A673 (cell line): Measurements from ENCODE around the gene COMMD4.

ENCODE experiments used
- EZH2 ChIP-seq: fragments of 200-600 bp; sonication (generic); IDR thresholded peaks from 2 replicates; pipeline ENCODE4 v1.6.1; 2017; ENCODE audit warnings: borderline replicate concordance, low read depth, mild to moderate bottlenecking, mixed read lengths, antibody characterized with exemption, low read length; ENCODE audit not compliant: poor library complexity, severe bottlenecking
- TF ChIP-seq, protein P1 (sequence below): fragments of 300-800, 200-600 bp; sonication (generic); conservative IDR thresholded peaks from 2 replicates; pipeline ENCODE4 v1.5.1; 2017; ENCODE audit warnings: low read depth, mild to moderate bottlenecking, antibody characterized with exemption, low read length, moderate library complexity, mixed read lengths

DNA sequence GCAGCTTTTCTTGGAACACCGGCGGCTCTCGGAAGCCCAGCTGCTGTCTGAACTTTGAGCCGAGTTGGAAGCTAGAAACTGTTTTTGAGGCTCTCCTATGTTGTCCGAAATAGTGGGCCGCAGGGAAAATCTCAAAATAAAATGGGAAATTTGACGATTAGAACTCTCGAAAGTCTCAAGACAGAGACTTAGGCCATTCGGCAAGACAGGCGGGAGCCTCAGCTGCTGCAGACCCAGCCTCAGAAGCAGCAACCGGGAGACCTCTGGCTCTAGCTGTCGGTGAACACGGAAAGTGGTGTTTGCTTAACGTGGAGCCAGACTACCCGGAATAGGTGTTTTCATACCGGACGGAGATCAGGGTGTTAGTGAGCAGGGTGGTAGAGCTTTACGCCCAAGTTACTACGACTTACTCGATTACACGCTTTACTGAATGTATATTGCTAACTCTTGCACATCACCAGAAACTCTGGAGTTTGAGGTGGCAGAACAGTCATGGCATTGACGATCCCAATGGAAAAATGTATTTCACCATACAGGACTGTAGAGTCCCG is 32.9 kb downstream of the COMMD4 start:
- TF ChIP-seq, protein P1, sequence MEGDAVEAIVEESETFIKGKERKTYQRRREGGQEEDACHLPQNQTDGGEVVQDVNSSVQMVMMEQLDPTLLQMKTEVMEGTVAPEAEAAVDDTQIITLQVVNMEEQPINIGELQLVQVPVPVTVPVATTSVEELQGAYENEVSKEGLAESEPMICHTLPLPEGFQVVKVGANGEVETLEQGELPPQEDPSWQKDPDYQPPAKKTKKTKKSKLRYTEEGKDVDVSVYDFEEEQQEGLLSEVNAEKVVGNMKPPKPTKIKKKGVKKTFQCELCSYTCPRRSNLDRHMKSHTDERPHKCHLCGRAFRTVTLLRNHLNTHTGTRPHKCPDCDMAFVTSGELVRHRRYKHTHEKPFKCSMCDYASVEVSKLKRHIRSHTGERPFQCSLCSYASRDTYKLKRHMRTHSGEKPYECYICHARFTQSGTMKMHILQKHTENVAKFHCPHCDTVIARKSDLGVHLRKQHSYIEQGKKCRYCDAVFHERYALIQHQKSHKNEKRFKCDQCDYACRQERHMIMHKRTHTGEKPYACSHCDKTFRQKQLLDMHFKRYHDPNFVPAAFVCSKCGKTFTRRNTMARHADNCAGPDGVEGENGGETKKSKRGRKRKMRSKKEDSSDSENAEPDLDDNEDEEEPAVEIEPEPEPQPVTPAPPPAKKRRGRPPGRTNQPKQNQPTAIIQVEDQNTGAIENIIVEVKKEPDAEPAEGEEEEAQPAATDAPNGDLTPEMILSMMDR = no peak
- TF ChIP-seq EZH2 = no peak
